Kidney (tissue), 14 donors: ENCODE results near the gene LHFPL6. TPM values are rescaled to one million over a fixed set of nuclear protein-coding genes. Genes with fewer than 3 reads are reported as not detected.

Experiments used
- DNase-seq, 5 donors: peaks; one replicate each; pipeline ENCODE4 v3.0.0-alpha.2; 2013 to 2020
- FAIRE-seq: peaks from 2 replicates; lab custom pipeline; 2012; peaks lifted over from hg19 to GRCh38; lab: Jason Lieb, UNC
- H3K27ac ChIP-seq, 2 donors: one replicate each; pipeline ENCODE4 v1.7.0; 2013; ENCODE audit warnings: low read depth in 2 of 2, low read length in 2 of 2, inconsistent platforms in 1 of 2
- H3K27me3 ChIP-seq: one replicate; pipeline ENCODE4 v1.7.1; 2013; ENCODE audit warnings: low read length, inconsistent platforms; ENCODE audit not compliant: control insufficient read depth, insufficient read depth
- H3K36me3 ChIP-seq, 3 donors: one replicate each; pipeline versions ENCODE4 v1.7.0 to v1.7.1; 2013; ENCODE audit warnings: low read length in 3 of 3, control low read depth in 1 of 3, inconsistent platforms in 1 of 3; ENCODE audit not compliant: insufficient read depth in 3 of 3, control insufficient read depth in 2 of 3
- H3K4me1 ChIP-seq, 3 donors: one replicate each; pipeline versions ENCODE4 v1.7.0 to v1.7.1; 2013; ENCODE audit warnings: low read length in 3 of 3, inconsistent platforms in 1 of 3, low read depth in 1 of 3; ENCODE audit not compliant: control insufficient read depth in 2 of 3, insufficient read depth in 2 of 3
- H3K4me3 ChIP-seq, 3 donors: one replicate each; pipeline versions ENCODE4 v1.7.0 to v1.8.1; 2013; ENCODE audit warnings: low read length in 3 of 3, control low read depth in 1 of 3, inconsistent platforms in 1 of 3
- H3K9ac ChIP-seq, 3 donors: one replicate each; pipeline versions ENCODE4 v1.7.0 to v1.7.1; 2013; ENCODE audit warnings: low read length in 3 of 3, control low read depth in 1 of 3, inconsistent platforms in 1 of 3
- H3K9me3 ChIP-seq, 3 donors: one replicate each; pipeline versions ENCODE4 v1.7.0 to v1.7.1; 2013; ENCODE audit warnings: low read length in 3 of 3, control low read depth in 1 of 3, inconsistent platforms in 1 of 3; ENCODE audit not compliant: control insufficient read depth in 2 of 3, insufficient read depth in 1 of 3
- CTCF ChIP-seq: IDR thresholded peaks from 3 replicates; pipeline ENCODE4 v1.5.1; 2012; ENCODE audit warnings: mild to moderate bottlenecking, moderate library complexity, borderline replicate concordance; ENCODE audit not compliant: insufficient read depth; ENCODE audit errors: extremely low read depth
- intact Hi-C: fragments of 100-400 bp; cut with DNase I; formaldehyde crosslinking; loops from one replicate; pipeline ENCODE4 v1.11.1; 2022
- polyA plus RNA-seq: library from polyadenylated mRNA; stranded (reverse); fragments of 350-450 nt; fragmentation: Illumina TruSeq; extraction: RNeasy Lipid Tissue Mini Kit (QIAGEN cat#74804); gene quantifications from one replicate; pipeline ENCODE4 v1.2.3, GENCODE V29; 2014; ENCODE audit warnings: low read depth, low replicate concordance; ENCODE audit not compliant: insufficient read depth
- total RNA-seq: library from RNA; stranded (reverse); fragmentation: NEBNext Ultra II Directional; extraction: Animal tissue kit (Norgen Biotek cat#: 25700); gene quantifications from one replicate; pipeline ENCODE4 v1.2.1, GENCODE V29; 2021
- donor health status: control.
- donor health status: control.
- donor health status: control.
- donor health status: control.
- donor health status: control.
- donor health status: DM: yes; HTN: yes; CAD: no.
- donor health status: Normal renal cell carcinoma (clear cell type).

The LHFPL6 gene
- total and polyA plus RNA-seq, 2 donors from 2014 or later = 33.0 to 59.2 TPM

DNA sequence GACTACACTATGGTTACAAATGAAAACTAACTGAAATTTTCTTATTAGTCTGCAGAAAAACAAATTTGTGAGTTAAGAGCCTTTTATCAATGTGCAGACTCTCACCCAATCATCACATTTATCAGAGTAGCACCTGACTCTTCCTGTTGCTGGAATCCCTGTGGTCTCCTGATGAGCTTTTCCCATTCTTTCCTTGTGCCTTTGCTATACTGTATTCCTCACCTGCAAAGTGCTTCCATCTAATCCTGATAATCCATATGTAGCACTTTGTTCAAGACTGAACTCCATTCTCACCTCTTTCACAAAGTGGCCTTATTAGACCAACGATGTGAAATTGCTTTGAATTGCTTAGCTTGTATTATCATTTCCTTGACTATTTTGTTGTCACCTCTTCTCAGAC lies 225.3 kb downstream of the LHFPL6 start:
- Histone ChIP-seq H3K9me3 (no peaks in the 10 kb centered on the region), H3K27me3 (no peaks in the 10 kb centered on the region), H3K4me1 (no peaks in the 10 kb centered on the region), H3K9ac (no peak overlapping the region), H3K4me3 (no peak overlapping the region), H3K27ac (no peak overlapping the region), H3K36me3 (no peaks in the 10 kb centered on the region)
- no peak for DNase-seq
- intact Hi-C loops = no loop called here
- TF ChIP-seq CTCF = no peak
- no peak for FAIRE-seq

- intact Hi-C loops = no loop called here
- DNase-seq (no peak), FAIRE-seq (no peak)
- Histone ChIP-seq H3K4me1 (no peaks in the 10 kb centered on the region), H3K9me3 (no peaks in the 10 kb centered on the region), H3K4me3 (no peak overlapping the region), H3K27ac (no peak overlapping the region), H3K9ac (no peak overlapping the region), H3K27me3 (no peaks in the 10 kb centered on the region), H3K36me3 (no peaks in the 10 kb centered on the region)
- no peak for TF ChIP-seq CTCF
These were observed 226.9 kb downstream of the LHFPL6 start for GRCh38 chr13:39376076-39376475.

DNA sequence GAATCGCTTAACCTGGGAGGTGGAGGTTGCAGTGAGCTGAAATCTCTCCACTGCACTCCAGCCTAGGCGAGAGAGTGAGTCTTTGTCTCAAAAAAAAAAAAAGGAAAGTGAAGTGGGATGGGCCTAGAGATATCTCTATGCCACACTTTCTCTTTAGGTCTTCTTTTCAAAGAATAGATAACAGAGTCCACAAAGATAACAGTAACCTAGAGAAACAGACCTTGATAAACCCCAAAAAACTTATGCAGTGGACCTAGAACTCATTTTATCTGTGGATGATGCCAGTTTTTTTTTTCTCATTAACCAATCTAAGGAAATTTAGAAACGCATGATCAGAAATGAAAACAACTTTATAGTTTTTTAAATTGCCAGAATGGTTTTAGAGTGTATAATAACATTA lies 227.4 kb downstream of the LHFPL6 start:
- no peak for TF ChIP-seq CTCF
- no peak overlapping the region for H3K9ac ChIP-seq
- H3K36me3 ChIP-seq = no peaks in the 10 kb centered on the region
- H3K4me1 ChIP-seq = no peaks in the 10 kb centered on the region
- no peaks in the 10 kb centered on the region for H3K9me3 ChIP-seq
- no peak overlapping the region for H3K4me3 ChIP-seq
- intact Hi-C loops = no loop called here
- DNase-seq (no peak), FAIRE-seq (no peak)
- no peak overlapping the region for H3K27ac ChIP-seq
- H3K27me3 ChIP-seq = no peaks in the 10 kb centered on the region

- H3K27ac ChIP-seq = no peak overlapping the region
- no peak overlapping the region for H3K4me3 ChIP-seq
- H3K4me1 ChIP-seq = no peaks in the 10 kb centered on the region
- no peaks in the 10 kb centered on the region for H3K36me3 ChIP-seq
- FAIRE-seq = no peak
- no peaks in the 10 kb centered on the region for H3K27me3 ChIP-seq
- DNase-seq = no peak
- no peak overlapping the region for H3K9ac ChIP-seq
- TF ChIP-seq CTCF = no peak
- H3K9me3 ChIP-seq = no peaks in the 10 kb centered on the region
- intact Hi-C loops = no loop called here
These were observed 228.2 kb downstream of the LHFPL6 start for GRCh38 chr13:39374741-39375189.
